GM18502 (cell line): ENCODE measurements around the gene ASB6.

Experiments
- ATAC-seq: cut with Tn5 transposase; IDR thresholded peaks from one replicate; pipeline ENCODE4 v1.9.1; 2021; ENCODE audit warnings: mild to moderate bottlenecking; ENCODE audit not compliant: unreplicated experiment, poor library complexity

The ASB6 gene

GRCh38 chr9:129641750-129642585, at the start of gene ASB6:
ASB6 (minus strand) TSS chr9:129642151; CDS start chr9:129641999, 152 bp downstream.
- ATAC-seq, result peak; percentile 88

GRCh38 chr9:129688285-129689043, 46.5 kb upstream of the ASB6 start:
- no peak for ATAC-seq

GRCh38 chr9:129687391-129687790, 45.4 kb upstream of the ASB6 start:
- no peak for ATAC-seq

- ATAC-seq, result no peak
Measured at GRCh38 chr9:129686736-129687135, 44.8 kb upstream of the ASB6 start.

- no peak for ATAC-seq
Measured at GRCh38 chr9:129685933-129686259, 43.9 kb upstream of the ASB6 start.

GRCh38 chr9:129685220-129685932, 43.4 kb upstream of the ASB6 start:
- ATAC-seq, result no peak

DNA sequence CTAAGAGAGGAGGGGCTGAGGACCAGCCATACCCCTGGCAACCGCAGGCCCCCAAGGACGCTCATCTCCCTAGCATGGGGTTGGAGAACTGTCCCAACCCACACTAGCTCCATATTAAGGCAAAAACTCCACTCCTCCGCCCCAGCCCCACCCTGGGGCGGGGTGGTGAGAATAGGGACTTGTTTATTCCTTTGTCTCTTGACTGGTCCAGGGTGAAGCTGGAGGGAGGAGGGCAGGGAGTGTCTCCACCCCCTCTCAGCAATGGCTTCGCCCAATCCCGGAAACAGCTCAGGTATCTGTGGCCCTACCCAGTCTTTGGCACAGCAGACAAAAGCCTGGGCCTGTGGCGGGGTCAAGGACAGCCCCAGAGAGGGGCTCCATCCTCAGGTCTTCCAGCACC, 40.4 kb upstream of the ASB6 start:
- no peak for ATAC-seq

DNA sequence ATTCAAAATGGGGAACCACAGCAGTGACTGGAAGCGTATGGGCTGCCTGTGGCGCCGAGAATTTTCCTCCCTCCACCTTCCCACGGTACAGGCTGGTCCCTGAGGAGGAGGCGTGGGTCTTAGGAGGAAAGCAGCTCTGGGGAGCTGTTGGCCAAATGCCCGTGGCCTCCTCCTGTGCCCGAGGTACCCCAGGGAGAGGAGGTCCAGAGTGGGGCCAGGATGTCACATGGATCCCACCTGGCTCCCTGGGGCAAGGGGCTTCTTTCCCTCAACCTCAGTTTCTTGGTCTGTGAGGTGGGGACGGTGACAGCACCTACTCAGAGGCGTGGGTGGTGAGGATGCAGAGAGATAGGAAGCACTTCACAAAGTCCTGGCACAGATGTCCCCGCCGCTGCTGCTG, 40.0 kb upstream of the ASB6 start:
- ATAC-seq, result no peak

DNA sequence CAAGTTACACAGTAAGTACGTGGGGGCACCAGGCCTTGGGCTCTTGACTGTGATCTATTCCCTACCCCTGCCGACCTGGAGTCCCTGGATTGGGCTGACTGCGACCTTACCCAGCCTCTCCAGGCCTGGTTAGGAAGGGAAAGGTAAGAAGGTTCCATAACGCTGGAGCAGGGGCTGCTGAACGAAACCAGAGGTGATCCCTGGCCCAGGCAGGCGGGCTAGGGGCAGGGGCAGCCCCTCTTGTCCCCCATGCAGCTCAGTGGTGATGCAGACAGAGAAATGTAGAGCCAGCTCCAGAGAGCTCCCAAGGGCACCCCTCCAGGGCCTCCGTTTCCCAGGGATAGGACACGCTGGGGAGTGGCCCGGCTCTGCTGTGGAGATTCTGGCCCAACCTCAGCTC, 37.6 kb upstream of the ASB6 start:
- no peak for ATAC-seq

GRCh38 chr9:129678844-129679243, 36.9 kb upstream of the ASB6 start:
- no peak for ATAC-seq

DNA sequence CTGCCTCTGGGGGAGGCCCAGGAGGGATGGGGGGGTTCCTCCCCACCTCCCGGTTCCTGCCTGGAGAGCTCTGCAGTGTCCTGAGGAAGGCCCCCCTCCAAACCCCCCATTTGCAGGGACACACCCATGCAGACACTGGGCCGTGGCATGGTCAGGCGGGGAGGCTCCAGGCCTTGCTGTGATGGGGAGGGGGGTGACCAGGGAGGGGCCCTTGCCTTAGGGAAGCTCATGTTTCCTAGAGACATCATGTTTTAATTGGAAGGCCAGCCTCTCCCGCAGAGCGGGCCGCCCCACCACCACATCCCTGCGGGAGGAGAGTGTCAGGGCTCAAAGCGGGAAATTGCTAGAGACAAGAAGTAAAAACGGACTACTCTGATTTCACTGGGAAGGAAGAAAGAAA, 35.5 kb upstream of the ASB6 start:
- no peak for ATAC-seq

DNA sequence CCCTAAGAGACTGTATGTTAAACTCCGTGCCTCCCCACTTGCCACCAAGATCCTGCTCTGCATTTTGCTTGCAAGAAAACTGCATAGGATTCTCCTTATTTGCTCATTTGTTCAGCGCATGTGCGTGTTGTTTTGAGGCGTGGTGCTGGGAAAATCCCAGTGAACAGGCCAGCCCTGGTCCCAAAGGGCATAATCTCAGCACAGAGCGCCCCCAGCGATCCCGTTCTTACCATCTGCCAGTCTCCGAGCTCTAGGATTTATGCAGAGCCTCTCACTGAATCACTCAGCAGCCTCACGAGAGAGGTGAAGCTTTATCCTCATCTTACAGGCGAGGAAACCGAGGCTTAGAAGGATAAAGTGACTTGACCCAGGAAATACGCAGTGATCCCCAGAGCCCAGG, 35.0 kb upstream of the ASB6 start:
- no peak for ATAC-seq

DNA sequence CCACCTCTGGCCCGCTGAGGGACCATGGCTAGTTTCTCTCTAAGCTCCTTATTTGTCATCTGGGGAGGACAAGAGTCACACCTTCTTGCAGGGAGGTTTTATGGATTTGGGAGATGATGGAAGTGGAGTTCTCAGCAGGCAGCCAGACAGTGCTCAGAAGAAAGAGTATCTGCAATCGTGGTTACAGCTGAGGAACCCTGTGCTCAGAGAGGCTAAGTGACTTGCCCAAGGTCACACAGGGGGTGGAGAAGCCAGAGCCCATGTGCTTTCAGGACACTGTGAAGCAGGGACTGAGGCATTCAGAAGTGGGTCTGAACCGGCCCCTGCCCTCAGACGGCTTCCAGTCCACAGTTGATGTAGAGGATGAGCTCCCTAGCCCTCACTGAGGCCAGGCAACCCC, 34.3 kb upstream of the ASB6 start:
- no peak for ATAC-seq

DNA sequence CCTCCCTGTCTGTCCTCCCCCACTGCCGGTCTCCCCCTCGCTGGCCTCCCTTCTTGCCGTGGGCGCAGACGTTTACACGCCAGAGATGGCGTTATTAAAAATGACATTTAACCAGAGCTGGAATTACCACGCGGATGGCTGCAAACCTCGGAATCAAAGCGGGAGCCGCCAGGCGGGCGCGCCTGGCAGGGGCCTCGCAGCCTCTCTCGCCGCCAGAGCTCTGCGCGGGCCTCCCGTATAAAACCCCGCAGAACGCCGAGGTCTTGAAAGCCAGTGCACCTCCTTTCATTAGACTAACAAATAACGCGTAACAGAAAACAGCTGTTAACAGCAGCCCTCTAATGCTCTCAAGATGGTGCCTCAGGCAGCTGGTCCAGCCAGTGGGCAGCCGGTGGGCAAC, 33.7 kb upstream of the ASB6 start:
- no peak for ATAC-seq

- no peak for ATAC-seq
Measured at GRCh38 chr9:129674229-129674628, 32.3 kb upstream of the ASB6 start.

- no peak for ATAC-seq
Measured at GRCh38 chr9:129673602-129674001, 31.7 kb upstream of the ASB6 start.

GRCh38 chr9:129672702-129673101, 30.8 kb upstream of the ASB6 start:
- ATAC-seq, result no peak

DNA sequence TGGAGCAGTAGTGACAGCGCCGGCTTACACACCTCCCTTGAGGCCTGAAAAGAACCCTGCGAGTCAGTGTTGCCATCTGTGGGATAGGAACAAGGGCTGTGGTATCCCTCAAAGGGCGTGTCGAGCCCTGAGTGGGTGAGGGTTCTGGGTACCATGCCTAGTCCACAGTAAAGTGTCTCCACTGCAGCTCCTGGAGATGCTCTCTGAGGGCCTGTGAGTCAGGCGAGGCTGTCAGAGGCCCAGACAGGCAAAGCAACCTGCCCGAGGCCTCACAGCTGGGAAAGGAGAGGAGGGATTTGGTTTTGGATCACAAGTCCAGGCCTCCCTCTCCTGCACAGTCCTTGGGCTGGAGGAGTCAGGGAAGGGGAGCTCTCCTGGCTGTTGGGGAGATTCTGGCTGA, 29.6 kb upstream of the ASB6 start:
- no peak for ATAC-seq

DNA sequence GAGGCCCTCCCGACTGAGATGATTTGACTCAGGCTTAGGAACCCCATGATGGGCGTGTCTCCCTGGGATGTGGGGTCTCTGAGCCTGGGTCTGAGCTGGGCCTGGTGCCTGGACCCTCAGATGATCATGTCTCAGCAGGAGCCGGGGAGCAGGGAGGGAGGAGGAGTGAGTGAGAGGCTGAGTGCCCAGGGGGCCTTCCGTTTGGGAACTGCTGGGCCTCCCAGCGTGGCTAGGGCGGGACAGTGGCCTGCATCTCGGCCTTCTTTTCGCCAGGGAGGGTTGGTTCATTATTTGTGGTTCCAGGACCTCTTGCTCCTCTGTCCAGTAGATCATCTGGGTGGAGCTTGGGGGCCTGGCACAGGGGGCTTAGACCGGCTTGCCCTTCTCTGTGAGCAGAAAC, 29.1 kb upstream of the ASB6 start:
- ATAC-seq, result no peak

DNA sequence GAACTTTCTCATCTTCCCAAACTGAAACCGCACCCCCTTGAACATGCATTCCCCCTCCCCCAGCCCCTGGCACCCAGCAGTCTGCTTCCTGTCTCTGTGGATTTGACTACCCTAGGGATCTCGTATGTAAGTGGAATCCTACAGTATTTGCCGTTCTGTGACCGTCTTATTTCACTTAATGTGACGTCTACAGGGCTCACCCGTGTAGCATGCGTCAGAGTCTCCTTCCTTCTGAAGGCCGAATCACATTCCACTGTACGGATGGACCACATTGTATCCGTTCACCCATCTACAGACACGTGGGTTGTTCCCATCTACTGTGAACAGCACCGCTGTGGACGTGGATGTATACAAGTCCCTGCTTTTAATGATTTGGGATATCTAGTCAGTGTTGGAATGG, 28.0 kb upstream of the ASB6 start:
- ATAC-seq, result no peak

- no peak for ATAC-seq
Measured at GRCh38 chr9:129669141-129669718, 27.3 kb upstream of the ASB6 start.
